GM12872 (cell line): Measurements from ENCODE around the gene CISD3.

Experiments
- CTCF ChIP-seq: IDR thresholded peaks from 3 replicates; pipeline ENCODE4 v1.5.1; 2011; ENCODE audit warnings: low read depth, mild to moderate bottlenecking, low read length, moderate library complexity; ENCODE audit not compliant: insufficient read depth

The CISD3 gene

GRCh38 chr17:38732376-38733281, 2.5 kb downstream of the CISD3 start:
- TF ChIP-seq CTCF: no peak

DNA sequence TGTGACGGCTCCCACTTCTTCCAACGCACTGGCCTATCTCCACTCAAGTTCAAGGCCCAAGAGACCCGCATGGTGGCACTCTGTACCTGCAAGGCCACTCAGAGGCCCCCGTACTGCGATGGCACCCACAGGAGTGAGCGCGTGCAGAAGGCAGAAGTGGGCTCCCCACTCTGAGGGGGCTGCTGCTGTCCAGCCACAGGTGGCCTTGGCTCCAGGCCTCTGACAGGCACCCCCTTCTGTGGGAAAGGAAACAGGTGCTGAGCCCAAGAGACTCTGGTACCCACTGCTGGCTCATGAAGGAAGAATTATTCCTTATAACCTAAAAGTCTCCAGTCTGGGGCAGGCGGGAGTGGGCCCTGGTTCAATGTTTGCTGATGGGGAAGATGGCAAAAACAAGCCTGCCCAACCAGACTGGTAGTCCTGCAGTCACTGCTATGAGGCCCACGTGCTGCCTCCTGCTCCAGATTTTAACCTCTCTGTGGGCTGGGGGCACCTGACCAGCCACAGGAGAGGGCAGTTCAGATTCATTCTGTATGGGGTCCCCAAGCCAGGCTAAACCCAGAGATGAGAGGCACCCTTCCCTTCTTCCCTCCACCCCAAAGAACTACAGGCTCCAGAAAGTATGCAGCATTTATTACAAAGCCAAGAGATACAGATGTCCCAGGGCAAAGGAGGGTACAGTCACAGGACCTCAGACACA, 3.3 kb downstream of the CISD3 start:
- no peak for TF ChIP-seq CTCF

- peak; percentile 60 for TF ChIP-seq CTCF
These were observed 4.1 kb downstream of the CISD3 start for GRCh38 chr17:38733982-38734973.

DNA sequence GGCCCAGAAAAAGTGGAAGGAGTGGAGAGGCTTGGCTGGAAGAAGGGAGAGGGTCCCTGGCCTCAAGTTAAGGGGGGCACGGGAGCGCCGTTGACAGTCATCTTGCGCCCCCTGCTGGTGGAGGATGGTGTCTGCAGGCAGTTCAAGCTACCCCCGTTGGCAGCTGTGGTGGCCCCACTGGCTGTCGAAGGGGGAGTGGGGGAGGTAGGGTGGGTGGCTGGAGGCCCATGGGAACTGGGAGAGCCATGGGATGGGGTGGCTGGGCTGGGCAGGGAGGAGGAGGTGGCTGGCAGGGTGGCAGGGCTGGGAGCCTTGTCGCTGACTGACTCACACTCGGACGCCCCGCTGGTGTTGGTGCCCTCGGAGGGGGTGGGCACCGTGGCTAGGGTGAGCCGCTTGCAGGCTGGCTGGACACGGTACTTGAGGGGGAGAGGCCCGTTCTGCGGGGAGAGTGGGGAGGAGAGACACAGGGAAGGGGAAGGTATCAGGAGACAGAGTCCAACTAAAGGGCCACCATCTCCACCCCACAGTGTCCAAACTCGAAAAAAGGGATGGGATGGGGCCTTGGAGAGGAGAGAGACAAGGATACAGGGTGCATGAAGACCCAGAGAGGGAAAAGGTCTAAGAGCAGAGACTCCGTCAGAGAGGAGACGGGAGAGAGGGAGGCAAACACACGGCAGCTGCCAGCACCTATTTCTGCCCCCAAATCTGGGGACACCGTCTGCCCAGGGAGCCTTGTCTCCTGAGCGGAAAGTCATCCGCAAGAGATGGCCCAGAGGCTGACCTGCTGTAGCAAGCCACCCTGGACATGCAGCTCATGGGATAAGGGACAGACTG, 5.2 kb downstream of the CISD3 start:
- TF ChIP-seq CTCF: peak; percentile 93

DNA sequence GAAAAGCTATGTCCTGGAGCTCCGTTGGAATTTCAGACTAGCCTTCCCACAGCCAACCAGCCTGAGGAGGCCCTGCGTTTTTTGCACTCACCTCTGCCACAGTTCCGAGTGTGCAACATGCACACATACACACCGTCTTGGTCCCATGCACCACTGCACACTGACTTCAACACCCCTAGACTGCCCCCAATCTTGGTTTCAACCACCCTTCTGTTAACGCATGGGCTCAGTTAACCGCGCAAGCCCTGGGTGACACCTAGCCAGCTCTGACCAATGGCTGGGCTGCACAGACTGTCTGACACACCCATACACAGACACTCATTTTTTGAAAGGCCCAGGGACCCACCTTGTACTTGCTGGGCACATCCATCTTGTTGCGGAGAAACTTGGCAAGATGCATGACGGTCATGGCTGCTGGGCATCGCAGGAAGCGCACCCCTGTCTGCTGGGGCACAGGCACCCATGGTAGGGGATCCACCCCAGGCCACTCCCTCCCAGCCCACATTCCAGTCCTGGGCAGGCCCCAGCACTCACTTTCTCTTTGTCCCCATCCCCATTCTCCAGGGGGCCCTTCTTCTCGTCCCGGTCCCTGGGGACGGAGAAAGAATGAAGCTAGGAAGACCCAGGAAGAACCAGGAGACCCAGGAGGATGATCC, 8.0 kb downstream of the CISD3 start:
- TF ChIP-seq CTCF: no peak

GRCh38 chr17:38738686-38739085, 8.5 kb downstream of the CISD3 start:
- no peak for TF ChIP-seq CTCF
